Measurements from ENCODE around the gene ING4. TPM values are rescaled to one million over a fixed set of nuclear protein-coding genes. Genes with fewer than 3 reads are reported as not detected.

ING4 gene
- total RNA-seq, 6 donors from 2014 or later: 24.3 to 79.6 (median 33.8) TPM

GRCh38 chr12:6641131-6641530 is 21.8 kb downstream of the ING4 start:
- H3K4me3 ChIP-seq: no peak overlapping the region
- TF ChIP-seq POLR2A (IDR thresholded peaks at IDR 0.05): no peak
- TF ChIP-seq POLR2AphosphoS5 (IDR thresholded peaks at IDR 0.05): no peak
- TF ChIP-seq EP300 (IDR thresholded peaks at IDR 0.05): no peak
- TF ChIP-seq, protein P1, sequence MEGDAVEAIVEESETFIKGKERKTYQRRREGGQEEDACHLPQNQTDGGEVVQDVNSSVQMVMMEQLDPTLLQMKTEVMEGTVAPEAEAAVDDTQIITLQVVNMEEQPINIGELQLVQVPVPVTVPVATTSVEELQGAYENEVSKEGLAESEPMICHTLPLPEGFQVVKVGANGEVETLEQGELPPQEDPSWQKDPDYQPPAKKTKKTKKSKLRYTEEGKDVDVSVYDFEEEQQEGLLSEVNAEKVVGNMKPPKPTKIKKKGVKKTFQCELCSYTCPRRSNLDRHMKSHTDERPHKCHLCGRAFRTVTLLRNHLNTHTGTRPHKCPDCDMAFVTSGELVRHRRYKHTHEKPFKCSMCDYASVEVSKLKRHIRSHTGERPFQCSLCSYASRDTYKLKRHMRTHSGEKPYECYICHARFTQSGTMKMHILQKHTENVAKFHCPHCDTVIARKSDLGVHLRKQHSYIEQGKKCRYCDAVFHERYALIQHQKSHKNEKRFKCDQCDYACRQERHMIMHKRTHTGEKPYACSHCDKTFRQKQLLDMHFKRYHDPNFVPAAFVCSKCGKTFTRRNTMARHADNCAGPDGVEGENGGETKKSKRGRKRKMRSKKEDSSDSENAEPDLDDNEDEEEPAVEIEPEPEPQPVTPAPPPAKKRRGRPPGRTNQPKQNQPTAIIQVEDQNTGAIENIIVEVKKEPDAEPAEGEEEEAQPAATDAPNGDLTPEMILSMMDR (IDR thresholded peaks at IDR 0.05): no peak
- H3K9me3 ChIP-seq: no peaks in the 10 kb centered on the region
- DNase-seq: no peak
- no peak overlapping the region for H3K27ac ChIP-seq
- WGBS, 2 donors: 61 to 73% methylated on average over 4 of the region's 4 CpGs
- H3K36me3 ChIP-seq: no peaks in the 10 kb centered on the region
- ATAC-seq (ENCODE audit: low FRiP score in 2 of 2): no peak
- no peaks in the 10 kb centered on the region for H3K27me3 ChIP-seq
- H3K4me1 ChIP-seq: peaks cover 0 to 15% (median 8%) of the 10 kb centered on the region in 4 donors

DNA sequence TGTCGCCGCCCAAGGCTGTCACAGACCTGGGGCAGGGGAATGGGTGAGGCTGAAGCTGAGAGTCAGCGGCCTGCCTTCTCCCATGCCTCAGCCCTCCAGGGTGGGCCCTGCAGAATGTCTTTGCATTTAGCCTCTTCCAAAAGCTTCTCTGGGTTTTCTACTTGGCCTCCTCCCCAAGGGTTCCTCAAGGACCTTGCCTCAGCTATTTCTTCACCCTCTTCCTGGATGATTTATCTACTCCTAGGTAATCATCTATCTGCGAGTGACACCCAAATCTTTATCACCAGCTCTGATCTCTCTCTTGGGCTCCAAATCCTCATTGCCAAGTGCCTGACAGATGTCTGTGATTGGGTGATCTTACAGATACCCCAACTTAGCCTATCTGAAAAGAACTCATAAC is 22.4 kb downstream of the ING4 start:
- DNase-seq: no peak
- no peaks in the 10 kb centered on the region for H3K36me3 ChIP-seq
- H3K27ac ChIP-seq: no peak overlapping the region
- H3K4me1 ChIP-seq: peaks cover 0 to 22% (median 10%) of the 10 kb centered on the region in 4 donors
- no peak for TF ChIP-seq EP300 (IDR thresholded peaks at IDR 0.05)
- TF ChIP-seq, protein P1 (IDR thresholded peaks at IDR 0.05): no peak
- no peak for TF ChIP-seq POLR2A (IDR thresholded peaks at IDR 0.05)
- TF ChIP-seq POLR2AphosphoS5 (IDR thresholded peaks at IDR 0.05): no peak
- no peak overlapping the region for H3K4me3 ChIP-seq
- no peaks in the 10 kb centered on the region for H3K27me3 ChIP-seq
- no peak for ATAC-seq (ENCODE audit: low FRiP score in 2 of 2)
- WGBS, 2 donors: 85 to 86% methylated on average over 4 of the region's 4 CpGs
- H3K9me3 ChIP-seq: no peaks in the 10 kb centered on the region

GRCh38 chr12:6639151-6639801 is 23.6 kb downstream of the ING4 start:
- H3K4me3 ChIP-seq: no peak overlapping the region
- ATAC-seq (ENCODE audit: low FRiP score in 2 of 2): no peak
- peak overlapping the region in 1 of 4 donors; percentile 11 for H3K27ac ChIP-seq
- no peak for DNase-seq
- TF ChIP-seq POLR2A (IDR thresholded peaks at IDR 0.05) (no peak), POLR2AphosphoS5 (IDR thresholded peaks at IDR 0.05) (no peak), EP300 (IDR thresholded peaks at IDR 0.05) (no peak)
- TF ChIP-seq, protein P1 (IDR thresholded peaks at IDR 0.05): no peak
- WGBS, 2 donors: 67 to 69% methylated on average over 11 of the region's 11 CpGs
- no peaks in the 10 kb centered on the region for H3K36me3 ChIP-seq
- H3K9me3 ChIP-seq: no peaks in the 10 kb centered on the region
- peaks cover 0 to 17% (median 4%) of the 10 kb centered on the region in 4 donors for H3K4me1 ChIP-seq
- no peaks in the 10 kb centered on the region for H3K27me3 ChIP-seq

GRCh38 chr12:6638305-6638704 is 24.6 kb downstream of the ING4 start:
- TF ChIP-seq POLR2AphosphoS5 (IDR thresholded peaks at IDR 0.05) (no peak), EP300 (IDR thresholded peaks at IDR 0.05) (no peak), POLR2A (IDR thresholded peaks at IDR 0.05) (no peak)
- TF ChIP-seq, protein P1 (IDR thresholded peaks at IDR 0.05): no peak
- H3K36me3 ChIP-seq: no peaks in the 10 kb centered on the region
- peak in 1 of 2 donors; percentile 28 for DNase-seq
- no peaks in the 10 kb centered on the region for H3K9me3 ChIP-seq
- peak in 1 of 2 donors; percentile 37 for ATAC-seq (ENCODE audit: low FRiP score in 2 of 2)
- H3K27ac ChIP-seq: peak overlapping the region in 1 of 4 donors; percentile 30
- peaks cover 0 to 10% (median 3%) of the 10 kb centered on the region in 4 donors for H3K4me1 ChIP-seq
- 64 to 81% methylated on average over 9 of the region's 9 CpGs for WGBS, 2 donors
- H3K27me3 ChIP-seq: no peaks in the 10 kb centered on the region
- no peak overlapping the region for H3K4me3 ChIP-seq

All from upper lobe of left lung (tissue), 6 donors.